MCF 10A (cell line): ENCODE results near the gene ULK4. TPM values are rescaled to one million over a fixed set of nuclear protein-coding genes. Genes with fewer than 3 reads are reported as not detected.

Experiments
- BruUV-seq: library from RNA; stranded (reverse); fragments of 400-500 nt; replicated peaks from 2 replicates; lab custom pipeline; 2021; lab: Mats Ljungman, UMichigan
- CTCF ChIA-PET: fragments of 300-600 bp; sonication (Branson Sonifier 250); formaldehyde crosslinking; extraction: SDS; loops from one replicate; lab custom pipeline; 2021; ENCODE audit warnings: antibody characterized with exemption, inconsistent platforms; lab: Yijun Ruan, JAX
- POLR2A ChIA-PET: fragments of 300-600, 350-650 bp; sonication (Branson Sonifier 250); formaldehyde crosslinking; extraction: SDS; loops from one replicate; lab custom pipeline; 2020; ENCODE audit warnings: antibody characterized with exemption, inconsistent platforms; lab: Yijun Ruan, JAX
- DNase-seq: peaks from one replicate; pipeline ENCODE4 v3.0.0-alpha.2; 2018; ENCODE audit not compliant: unreplicated experiment
- H3K27ac Mint-ChIP-seq: one replicate; pipeline ENCODE4 v1.8.0; 2022; ENCODE audit warnings: mild to moderate bottlenecking, low read depth, mixed read lengths; ENCODE audit not compliant: unreplicated experiment
- H3K27me3 Mint-ChIP-seq: one replicate; pipeline ENCODE4 v1.8.0; 2022; ENCODE audit warnings: mixed read lengths; ENCODE audit not compliant: insufficient read depth, unreplicated experiment
- H3K36me3 Mint-ChIP-seq: one replicate; pipeline ENCODE4 v1.8.0; 2022; ENCODE audit warnings: mild to moderate bottlenecking, moderate library complexity, mixed read lengths; ENCODE audit not compliant: insufficient read depth, unreplicated experiment
- H3K4me1 Mint-ChIP-seq: one replicate; pipeline ENCODE4 v1.8.0; 2022; ENCODE audit warnings: mixed read lengths; ENCODE audit not compliant: insufficient read depth, unreplicated experiment
- H3K4me3 Mint-ChIP-seq: one replicate; pipeline ENCODE4 v1.8.0; 2022; ENCODE audit warnings: mild to moderate bottlenecking, moderate library complexity, mixed read lengths; ENCODE audit not compliant: unreplicated experiment
- H3K9me3 Mint-ChIP-seq: one replicate; pipeline ENCODE4 v1.8.0; 2022; ENCODE audit warnings: mixed read lengths; ENCODE audit not compliant: unreplicated experiment
- CTCF ChIP-seq: fragments of 200-600 bp; IDR thresholded peaks from one replicate; pipeline ENCODE4 v1.8.0; 2022; ENCODE audit warnings: antibody characterized with exemption, mild to moderate bottlenecking; ENCODE audit not compliant: unreplicated experiment
- intact Hi-C: fragments of 100-400 bp; cut with micrococcal nuclease; formaldehyde crosslinking; loops from 2 replicates; pipeline ENCODE4 v1.14.1; 2022
- total RNA-seq: library from RNA; stranded (reverse); gene quantifications from 2 replicates; pipeline ENCODE4 v1.2.3, GENCODE V29; 2022

ULK4 gene
- total RNA-seq, 1 experiment from 2014 or later, result 7.8 TPM

- Mint-ChIP-seq H3K9me3 (no peaks in the 10 kb centered on the region), H3K36me3 (peaks cover 8% of the 10 kb centered on the region), H3K27me3 (no peaks in the 10 kb centered on the region), H3K4me1 (peaks cover 54% of the 10 kb centered on the region), H3K27ac (no peak overlapping the region), H3K4me3 (no peak overlapping the region)
- ChIA-PET CTCF (interaction anchor here (0.6 to 1.1 kb wide), 4 partner anchors 10 to 627 kb away, joined by 3 to 4 read pairs (median 3); partner anchors contain the start of gene CTNNB1), POLR2A (interaction anchor here (0.6 to 9.2 kb wide), 3 partner anchors 10 to 25 kb away, joined by 3 to 53 read pairs (median 3); partner anchors contain the start of gene CTNNB1)
- intact Hi-C loops, result loop anchor here (10.0 kb wide), 1 partner anchor 735 kb away; the partner anchor contains the start of gene ZNF619
- TF ChIP-seq CTCF, result no peak
- no peak for DNase-seq
- no TSS peak for BruUV-seq
These were observed 752.3 kb downstream of the ULK4 start for GRCh38 chr3:41209646-41210045.

GRCh38 chr3:41208507-41209220 lies 753.2 kb downstream of the ULK4 start:
- TF ChIP-seq CTCF, result no peak
- no peak overlapping the region for H3K4me3 Mint-ChIP-seq
- ChIA-PET CTCF (interaction anchor here (0.8 to 2.3 kb wide), 4 partner anchors 9 to 891 kb away, joined by 3 to 7 read pairs (median 4); partner anchors contain the start of gene CTNNB1), POLR2A (interaction anchor here (1.0 to 9.2 kb wide), 2 partner anchors 9 kb away, joined by 5 to 53 read pairs; partner anchors contain the start of gene CTNNB1)
- H3K27ac Mint-ChIP-seq, result no peak overlapping the region
- no peaks in the 10 kb centered on the region for H3K27me3 Mint-ChIP-seq
- H3K4me1 Mint-ChIP-seq, result peaks cover 59% of the 10 kb centered on the region
- no TSS peak for BruUV-seq
- H3K9me3 Mint-ChIP-seq, result no peaks in the 10 kb centered on the region
- H3K36me3 Mint-ChIP-seq, result peaks cover 8% of the 10 kb centered on the region
- intact Hi-C loops, result loop anchor here (10.0 kb wide), 1 partner anchor 734 kb away; the partner anchor contains the start of gene ZNF619
- DNase-seq, result no peak

- intact Hi-C loops, result loop anchor here (10.0 kb wide), 1 partner anchor 733 kb away; the partner anchor contains the start of gene ZNF619
- Mint-ChIP-seq H3K36me3 (peaks cover 8% of the 10 kb centered on the region), H3K4me3 (no peak overlapping the region), H3K27ac (no peak overlapping the region), H3K27me3 (no peaks in the 10 kb centered on the region), H3K4me1 (peaks cover 52% of the 10 kb centered on the region), H3K9me3 (no peaks in the 10 kb centered on the region)
- ChIA-PET CTCF (interaction anchor here (0.7 to 2.3 kb wide), 2 partner anchors 9 to 487 kb away, joined by 3 to 7 read pairs; no protein-coding TSS in a partner anchor), POLR2A (interaction anchor here (0.8 kb wide), 1 partner anchor 265 kb away, joined by 4 read pairs; no protein-coding TSS in a partner anchor)
- DNase-seq, result no peak
- no TSS peak for BruUV-seq
- no peak for TF ChIP-seq CTCF
These were observed 754.5 kb downstream of the ULK4 start for GRCh38 chr3:41207355-41207754.

GRCh38 chr3:41205591-41205990 lies 756.3 kb downstream of the ULK4 start:
- ChIA-PET POLR2A (interaction anchor here (1.1 to 1.6 kb wide), 2 partner anchors 19 to 41 kb away, joined by 3 to 5 read pairs; no protein-coding TSS in a partner anchor), CTCF (interaction anchor here (0.7 to 4.3 kb wide), 4 partner anchors 429 to 628 kb away, joined by 3 to 37 read pairs (median 6); no protein-coding TSS in a partner anchor)
- peaks cover 64% of the 10 kb centered on the region for H3K4me1 Mint-ChIP-seq
- no peak overlapping the region for H3K27ac Mint-ChIP-seq
- H3K27me3 Mint-ChIP-seq, result no peaks in the 10 kb centered on the region
- intact Hi-C loops, result loop anchor here (10.0 kb wide), 1 partner anchor 731 kb away; the partner anchor contains the start of gene ZNF619
- no peak for TF ChIP-seq CTCF
- H3K36me3 Mint-ChIP-seq, result no peaks in the 10 kb centered on the region
- DNase-seq, result no peak
- BruUV-seq, result no TSS peak
- no peaks in the 10 kb centered on the region for H3K9me3 Mint-ChIP-seq
- no peak overlapping the region for H3K4me3 Mint-ChIP-seq
